NCI-H1105 (cell line): ENCODE data around the gene NFATC2IP.
"Not testable (repeated sequence)": the region's sequence is repeated elsewhere in the genome, so short reads cannot be mapped to it uniquely, and the experiment has no call there.

Experiments
- DNase-seq: peaks from one replicate; lab custom pipeline; 2025; lab: John Stamatoyannopoulos, UW

The NFATC2IP gene

GRCh38 chr16:28998837-28999236 is 48.1 kb downstream of the NFATC2IP start:
- DNase-seq: no peak

- no peak for DNase-seq
These were observed 48.8 kb downstream of the NFATC2IP start for GRCh38 chr16:28999577-28999976.

GRCh38 chr16:29000019-29000418 is 49.3 kb downstream of the NFATC2IP start:
- no peak for DNase-seq

- DNase-seq: not testable (repeated sequence)
These were observed 53.9 kb downstream of the NFATC2IP start for GRCh38 chr16:29004496-29005139.

GRCh38 chr16:29007730-29008593 is 57.2 kb downstream of the NFATC2IP start:
- DNase-seq: no peak

- no peak for DNase-seq
These were observed 58.5 kb downstream of the NFATC2IP start for GRCh38 chr16:29009050-29009837.

- DNase-seq: no peak
These were observed 59.1 kb downstream of the NFATC2IP start for GRCh38 chr16:29009838-29010166.

- DNase-seq: no peak
These were observed 60.4 kb downstream of the NFATC2IP start for GRCh38 chr16:29011112-29011511.

GRCh38 chr16:29011851-29012250 is 61.1 kb downstream of the NFATC2IP start:
- DNase-seq: no peak

GRCh38 chr16:29012913-29013553 is 62.3 kb downstream of the NFATC2IP start:
- no peak for DNase-seq

- DNase-seq: no peak
These were observed 63.9 kb downstream of the NFATC2IP start for GRCh38 chr16:29014561-29015069.
